T-helper 2 cell treated with Interferon-gamma antibody and Interleukin-4, amounts not matched to agents 5 μg/mL and 100 μg/mL, for 36 hours (primary cell): ENCODE measurements around the gene SCAF8.

ENCODE experiments used
- DNase-seq: peaks from one replicate; pipeline ENCODE4 v3.0.0; 2021; ENCODE audit warnings: low spot score
- H3K27ac Mint-ChIP-seq: one replicate; pipeline ENCODE4 v1.8.0; 2021; ENCODE audit warnings: mild to moderate bottlenecking, mixed read lengths
- H3K27me3 Mint-ChIP-seq: one replicate; pipeline ENCODE4 v1.8.0; 2021; ENCODE audit warnings: low read depth, mixed read lengths
- H3K36me3 Mint-ChIP-seq: one replicate; pipeline ENCODE4 v1.8.0; 2021; ENCODE audit warnings: low read depth, mixed read lengths
- H3K4me1 Mint-ChIP-seq: one replicate; pipeline ENCODE4 v1.8.0; 2021; ENCODE audit warnings: low read depth, mixed read lengths
- H3K4me3 Mint-ChIP-seq: one replicate; pipeline ENCODE4 v1.8.0; 2022; ENCODE audit warnings: mild to moderate bottlenecking, moderate library complexity, mixed read lengths
- H3K9me3 Mint-ChIP-seq: one replicate; pipeline ENCODE4 v1.8.0; 2021; ENCODE audit warnings: mixed read lengths

The SCAF8 gene

GRCh38 chr6:154849475-154849874 lies 116.3 kb downstream of the SCAF8 start:
- Mint-ChIP-seq H3K4me1 (peaks cover 2% of the 10 kb centered on the region), H3K27me3 (no peaks in the 10 kb centered on the region), H3K4me3 (no peak overlapping the region), H3K9me3 (no peaks in the 10 kb centered on the region), H3K27ac (no peak overlapping the region), H3K36me3 (peaks cover 8% of the 10 kb centered on the region)
- no peak for DNase-seq

DNA sequence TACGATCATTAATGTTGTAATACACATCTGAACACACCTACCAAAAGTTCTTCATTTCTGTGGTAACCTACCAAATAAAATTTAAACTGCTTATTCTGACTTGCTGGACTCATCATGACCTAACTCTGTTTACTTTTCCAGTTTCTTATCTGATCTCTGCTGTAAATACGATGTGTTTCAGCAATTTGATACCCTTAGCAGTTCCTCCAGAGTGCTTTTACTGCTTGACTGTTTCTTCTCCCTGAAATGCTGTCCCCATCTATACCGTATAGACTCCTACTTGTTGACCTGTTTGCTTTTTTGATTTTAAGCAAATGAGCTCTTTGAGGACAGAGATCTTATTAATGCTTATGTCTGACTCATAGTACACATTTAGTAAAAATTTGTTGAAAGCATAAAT lies 119.5 kb downstream of the SCAF8 start:
- Mint-ChIP-seq H3K9me3 (no peaks in the 10 kb centered on the region), H3K27ac (no peak overlapping the region), H3K36me3 (peaks cover 9% of the 10 kb centered on the region), H3K4me1 (peaks cover 2% of the 10 kb centered on the region), H3K4me3 (no peak overlapping the region), H3K27me3 (no peaks in the 10 kb centered on the region)
- no peak for DNase-seq

GRCh38 chr6:154857529-154857928 lies 124.3 kb downstream of the SCAF8 start:
- DNase-seq = no peak
- Mint-ChIP-seq H3K27me3 (no peaks in the 10 kb centered on the region), H3K9me3 (no peaks in the 10 kb centered on the region), H3K27ac (no peak overlapping the region), H3K36me3 (peaks cover 5% of the 10 kb centered on the region), H3K4me1 (peaks cover 2% of the 10 kb centered on the region), H3K4me3 (no peak overlapping the region)

- DNase-seq = no peak
- peaks cover 2% of the 10 kb centered on the region for H3K36me3 Mint-ChIP-seq
- no peaks in the 10 kb centered on the region for H3K9me3 Mint-ChIP-seq
- peaks cover 3% of the 10 kb centered on the region for H3K4me1 Mint-ChIP-seq
- no peak overlapping the region for H3K4me3 Mint-ChIP-seq
- H3K27ac Mint-ChIP-seq = no peak overlapping the region
- H3K27me3 Mint-ChIP-seq = no peaks in the 10 kb centered on the region
These were observed 128.6 kb downstream of the SCAF8 start for GRCh38 chr6:154861825-154862224.

- Mint-ChIP-seq H3K27ac (no peak overlapping the region), H3K9me3 (no peaks in the 10 kb centered on the region), H3K4me3 (no peak overlapping the region), H3K4me1 (peaks cover 3% of the 10 kb centered on the region), H3K36me3 (peaks cover 2% of the 10 kb centered on the region), H3K27me3 (no peaks in the 10 kb centered on the region)
- DNase-seq = no peak
These were observed 129.3 kb downstream of the SCAF8 start for GRCh38 chr6:154862536-154862935.

DNA sequence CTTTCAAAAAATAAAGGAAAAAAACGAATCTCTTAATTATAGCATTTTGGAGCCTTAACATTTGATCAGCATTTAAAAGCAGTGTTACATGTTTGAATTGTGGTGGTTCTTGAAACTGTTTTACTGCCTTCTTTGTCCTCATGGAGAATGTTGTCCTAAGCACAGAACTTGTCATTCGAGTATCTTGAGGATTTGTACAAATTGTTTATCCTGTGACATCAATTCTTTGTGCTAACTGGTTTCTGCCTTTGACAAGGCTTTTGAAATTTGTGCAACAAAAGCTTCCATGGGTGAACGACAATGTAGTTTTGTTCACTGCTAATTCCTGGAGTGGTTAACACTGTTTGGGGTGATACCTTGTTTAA lies 130.8 kb downstream of the SCAF8 start:
- no peak for DNase-seq
- H3K27me3 Mint-ChIP-seq = no peaks in the 10 kb centered on the region
- no peak overlapping the region for H3K27ac Mint-ChIP-seq
- peaks cover 2% of the 10 kb centered on the region for H3K36me3 Mint-ChIP-seq
- H3K9me3 Mint-ChIP-seq = no peaks in the 10 kb centered on the region
- no peak overlapping the region for H3K4me3 Mint-ChIP-seq
- peaks cover 3% of the 10 kb centered on the region for H3K4me1 Mint-ChIP-seq

- no peak for DNase-seq
- Mint-ChIP-seq H3K36me3 (peaks cover 2% of the 10 kb centered on the region), H3K27ac (no peak overlapping the region), H3K9me3 (no peaks in the 10 kb centered on the region), H3K4me3 (no peak overlapping the region), H3K27me3 (no peaks in the 10 kb centered on the region), H3K4me1 (peaks cover 3% of the 10 kb centered on the region)
These were observed 132.1 kb downstream of the SCAF8 start for GRCh38 chr6:154865291-154865690.

GRCh38 chr6:154868143-154868594 lies 135.0 kb downstream of the SCAF8 start:
- H3K27ac Mint-ChIP-seq = no peak overlapping the region
- peaks cover 3% of the 10 kb centered on the region for H3K4me1 Mint-ChIP-seq
- H3K27me3 Mint-ChIP-seq = no peaks in the 10 kb centered on the region
- no peak overlapping the region for H3K4me3 Mint-ChIP-seq
- peaks cover 2% of the 10 kb centered on the region for H3K36me3 Mint-ChIP-seq
- no peaks in the 10 kb centered on the region for H3K9me3 Mint-ChIP-seq
- DNase-seq = no peak

DNA sequence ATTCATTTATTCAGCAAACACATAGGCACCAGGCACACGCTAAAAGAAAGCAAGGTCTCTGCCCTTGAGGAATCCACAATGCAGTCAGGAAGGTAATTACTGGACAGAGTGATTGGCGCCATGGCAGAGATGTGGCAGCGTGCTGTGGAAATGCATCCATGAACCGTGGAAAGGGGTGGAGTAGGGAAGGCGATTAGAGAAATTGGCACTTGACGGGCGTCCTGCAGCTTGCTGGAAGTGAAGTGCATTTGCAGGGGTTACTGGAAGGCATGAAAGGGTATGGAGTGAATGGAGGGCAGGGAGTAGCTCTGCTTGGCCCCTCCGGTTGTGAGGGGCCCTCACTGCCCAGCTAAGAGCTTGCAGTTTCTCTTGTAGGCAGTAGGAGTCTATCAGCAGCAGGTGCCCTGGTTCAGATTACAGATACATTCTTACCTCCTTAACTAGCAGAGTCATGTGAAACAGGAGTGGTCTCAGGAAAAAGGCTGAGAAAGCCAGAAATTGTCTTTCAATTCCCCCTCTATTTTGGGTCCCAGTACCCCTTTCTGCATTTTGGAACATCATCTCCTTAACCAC lies 139.4 kb downstream of the SCAF8 start:
- Mint-ChIP-seq H3K4me1 (no peaks in the 10 kb centered on the region), H3K4me3 (no peak overlapping the region), H3K36me3 (no peaks in the 10 kb centered on the region), H3K27me3 (no peaks in the 10 kb centered on the region), H3K9me3 (no peaks in the 10 kb centered on the region), H3K27ac (no peak overlapping the region)
- no peak for DNase-seq

- Mint-ChIP-seq H3K27me3 (no peaks in the 10 kb centered on the region), H3K27ac (no peak overlapping the region), H3K4me1 (no peaks in the 10 kb centered on the region), H3K36me3 (no peaks in the 10 kb centered on the region), H3K4me3 (no peak overlapping the region), H3K9me3 (no peaks in the 10 kb centered on the region)
- DNase-seq = no peak
These were observed 140.3 kb downstream of the SCAF8 start for GRCh38 chr6:154873546-154873945.

DNA sequence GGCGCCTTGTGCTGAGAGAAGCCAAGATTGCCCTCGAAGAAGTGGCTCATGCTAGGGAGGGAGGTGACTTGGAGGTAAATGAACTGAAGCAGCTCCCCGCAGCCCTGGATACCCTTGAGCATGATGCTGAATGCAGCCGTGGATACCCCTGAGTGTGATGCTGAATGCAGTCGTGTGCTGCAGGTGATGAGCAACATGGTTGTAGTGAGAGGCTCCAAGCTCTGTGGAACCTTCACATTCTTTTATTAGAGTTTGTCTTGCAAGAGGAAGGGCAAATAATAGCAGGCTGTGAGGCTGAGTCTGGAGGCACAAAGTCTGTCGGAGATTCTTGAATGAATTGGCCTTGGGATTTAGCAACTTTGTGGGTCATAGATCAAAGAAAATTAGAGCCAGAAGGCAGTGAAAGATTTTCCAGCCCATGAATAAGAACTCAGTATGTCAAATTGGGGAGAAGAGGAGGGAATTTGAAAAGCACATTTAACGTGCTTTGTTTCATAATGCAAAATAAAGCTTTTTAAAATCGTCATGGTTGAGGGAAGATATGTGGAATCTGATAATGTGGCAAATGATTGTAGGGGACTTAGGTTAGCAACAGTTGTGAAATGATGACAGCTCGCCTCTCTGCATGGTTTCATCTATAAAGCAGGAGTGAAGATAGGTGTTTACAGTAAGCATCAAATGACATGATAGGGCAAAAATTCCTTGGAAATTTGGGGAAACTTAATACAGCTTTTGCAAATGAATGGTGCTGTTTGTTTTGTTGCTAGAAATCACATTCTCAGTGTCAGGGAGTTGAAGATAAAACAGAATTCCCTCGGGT lies 141.8 kb downstream of the SCAF8 start:
- Mint-ChIP-seq H3K27me3 (no peaks in the 10 kb centered on the region), H3K27ac (no peak overlapping the region), H3K9me3 (no peaks in the 10 kb centered on the region), H3K4me3 (no peak overlapping the region), H3K36me3 (no peaks in the 10 kb centered on the region), H3K4me1 (no peaks in the 10 kb centered on the region)
- DNase-seq = no peak

DNA sequence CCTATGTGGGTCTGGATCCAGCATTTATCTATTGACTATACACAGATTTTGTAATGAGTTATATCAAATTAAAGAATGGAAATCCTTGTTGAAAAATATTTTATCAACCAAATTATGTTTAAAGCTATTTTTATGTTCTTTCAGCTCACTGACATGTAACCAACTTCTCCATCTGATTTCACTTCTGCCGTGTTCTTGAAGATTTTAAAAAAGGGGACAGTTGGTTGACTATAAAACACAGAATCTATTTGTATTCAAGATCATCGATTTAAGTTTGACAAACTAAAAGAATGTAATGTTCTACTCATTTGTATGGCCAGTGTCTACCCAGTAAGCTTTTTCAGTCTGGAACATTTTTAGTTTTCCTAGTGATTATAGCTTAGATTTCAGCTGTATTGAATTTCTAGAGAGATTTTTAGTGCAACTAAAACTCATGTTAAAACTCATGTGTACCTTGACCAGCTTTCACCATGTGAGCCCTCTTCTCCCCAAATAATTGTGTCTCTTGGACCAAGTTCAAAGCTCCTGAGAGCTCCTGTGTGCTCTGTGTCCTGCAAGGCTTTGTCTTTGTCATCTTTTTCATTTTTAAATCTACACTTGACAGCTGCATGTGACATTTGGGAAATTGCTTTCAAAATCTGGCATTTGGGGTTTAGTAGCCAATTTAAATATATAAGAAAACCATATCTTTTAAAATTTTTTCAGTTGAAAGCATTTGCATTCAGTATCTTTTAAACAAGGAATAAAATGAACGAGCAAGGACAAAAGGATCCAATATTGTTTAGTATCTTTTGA lies 143.5 kb downstream of the SCAF8 start:
- H3K4me1 Mint-ChIP-seq = no peaks in the 10 kb centered on the region
- H3K36me3 Mint-ChIP-seq = no peaks in the 10 kb centered on the region
- H3K27me3 Mint-ChIP-seq = no peaks in the 10 kb centered on the region
- no peaks in the 10 kb centered on the region for H3K9me3 Mint-ChIP-seq
- no peak overlapping the region for H3K27ac Mint-ChIP-seq
- no peak overlapping the region for H3K4me3 Mint-ChIP-seq
- no peak for DNase-seq

GRCh38 chr6:154878871-154879491 lies 145.8 kb downstream of the SCAF8 start:
- H3K9me3 Mint-ChIP-seq = no peaks in the 10 kb centered on the region
- peaks cover 7% of the 10 kb centered on the region for H3K36me3 Mint-ChIP-seq
- no peak overlapping the region for H3K4me3 Mint-ChIP-seq
- no peak for DNase-seq
- H3K27me3 Mint-ChIP-seq = no peaks in the 10 kb centered on the region
- H3K27ac Mint-ChIP-seq = no peak overlapping the region
- no peaks in the 10 kb centered on the region for H3K4me1 Mint-ChIP-seq

- Mint-ChIP-seq H3K4me1 (no peaks in the 10 kb centered on the region), H3K4me3 (no peak overlapping the region), H3K36me3 (peaks cover 7% of the 10 kb centered on the region), H3K27ac (no peak overlapping the region), H3K27me3 (no peaks in the 10 kb centered on the region), H3K9me3 (no peaks in the 10 kb centered on the region)
- DNase-seq = no peak
These were observed 148.9 kb downstream of the SCAF8 start for GRCh38 chr6:154882107-154882506.
